Measurements from ENCODE around the gene VIPR1. TPM values are rescaled to one million over a fixed set of nuclear protein-coding genes. Genes with fewer than 3 reads are reported as not detected.

Gene VIPR1
- total RNA-seq, 5 donors from 2014 or later (not counting 1 experiment from before 2014, with no cell fraction given) = 68.0 to 92.4 (median 76.1) TPM

GRCh38 chr3:42507252-42507651 is 4.8 kb downstream of the VIPR1 start:
- H3K36me3 ChIP-seq (ENCODE audit: control insufficient read depth in 2 of 2, extremely low read depth in 1 of 2, insufficient read depth in 1 of 2, low read length in 1 of 2) = peaks cover 0 to under 1% of the 10 kb centered on the region in 2 donors
- WGBS (ENCODE audit: insufficient coverage) = 44% methylated on average over 5 of the region's 7 CpGs
- no peaks in the 10 kb centered on the region for H3K9me3 ChIP-seq
- Mint-ChIP-seq H3K4me3 (peak overlapping the region in 2 of 3 donors; percentile 14 to 67), H3K9me3 (no peaks in the 10 kb centered on the region), H3K36me3 (peaks cover 5% of the 10 kb centered on the region), H3K27ac (peak overlapping the region; percentile 81 to 91), H3K4me1 (peaks cover 68 to 90% (median 81%) of the 10 kb centered on the region in 3 donors), H3K27me3 (no peaks in the 10 kb centered on the region)
- peaks cover 25 to 75% of the 10 kb centered on the region in 2 experiments for H3K4me1 ChIP-seq (ENCODE audit: control insufficient read depth in 1 of 2, extremely low read depth in 1 of 2, insufficient read depth in 2 of 2, low read length in 2 of 2)
- peaks cover 0 to 7% of the 10 kb centered on the region in 2 experiments for H3K27me3 ChIP-seq (replicated peaks in 1 of 2; ENCODE audit: control insufficient read depth in 2 of 2, extremely low read depth in 1 of 2, insufficient read depth in 2 of 2, low read length in 1 of 2)
- peak overlapping the region in 1 of 2 donors; percentile 1 for H3K4me3 ChIP-seq (ENCODE audit: control insufficient read depth in 1 of 2, extremely low read depth in 1 of 2, low read length in 1 of 2)
- DNase-seq (peak in 2 of 35 experiments; percentile 12 to 23), ATAC-seq (replicated peaks in 1 of 4) (peak in 1 of 4 experiments; percentile 7)
- ChIA-PET POLR2A (interaction anchor here (0.6 kb wide), 3 partner anchors 15 to 83 kb away, joined by 3 to 4 read pairs (median 3); partner anchors contain the start of gene SS18L2 (in 1 of the 2)), CTCF (interaction anchor here in 1 of 2 donors (0.6 to 1.3 kb wide), 3 partner anchors 13 to 29 kb away, joined by 3 to 5 read pairs (median 3); no protein-coding TSS in a partner anchor)
- H3K27ac ChIP-seq (ENCODE audit: low read length) = peak overlapping the region; percentile 18

GRCh38 chr3:42507761-42508335 is 5.4 kb downstream of the VIPR1 start:
- peak overlapping the region in 2 of 3 donors; percentile 13 to 67 for H3K4me3 Mint-ChIP-seq
- H3K4me1 ChIP-seq (ENCODE audit: control insufficient read depth in 1 of 2, extremely low read depth in 1 of 2, insufficient read depth in 2 of 2, low read length in 2 of 2) = peaks cover 25 to 77% of the 10 kb centered on the region in 2 experiments

GRCh38 chr3:42508562-42508961 is 6.1 kb downstream of the VIPR1 start:
- no peaks in the 10 kb centered on the region for H3K27me3 Mint-ChIP-seq
- DNase-seq (peak in 1 of 35 experiments; percentile 5), ATAC-seq (replicated peaks in 1 of 4) (no peak)
- H3K27ac Mint-ChIP-seq = peak overlapping the region in 1 of 2 donors; percentile 49
- no CpG with 5 or more reads among the region's 4 CpGs for WGBS (ENCODE audit: insufficient coverage)
- Histone ChIP-seq H3K4me1 (ENCODE audit: control insufficient read depth in 1 of 2, extremely low read depth in 1 of 2, insufficient read depth in 2 of 2, low read length in 2 of 2) (peaks cover 21 to 71% of the 10 kb centered on the region in 2 experiments), H3K4me3 (ENCODE audit: control insufficient read depth in 1 of 2, extremely low read depth in 1 of 2, low read length in 1 of 2) (no peak overlapping the region), H3K27me3 (replicated peaks in 1 of 2; ENCODE audit: control insufficient read depth in 2 of 2, extremely low read depth in 1 of 2, insufficient read depth in 2 of 2, low read length in 1 of 2) (peaks cover 0 to 7% of the 10 kb centered on the region in 2 experiments), H3K36me3 (ENCODE audit: control insufficient read depth in 2 of 2, extremely low read depth in 1 of 2, insufficient read depth in 1 of 2, low read length in 1 of 2) (peaks cover 0 to 9% of the 10 kb centered on the region in 2 donors), H3K27ac (ENCODE audit: low read length) (no peak overlapping the region), H3K9me3 (no peaks in the 10 kb centered on the region)
- POLR2A ChIA-PET = no interaction called here
- CTCF ChIA-PET = interaction anchor here in 1 of 2 donors (1.2 to 1.3 kb wide), 2 partner anchors 25 to 28 kb away, joined by 3 read pairs; no protein-coding TSS in a partner anchor
- H3K36me3 Mint-ChIP-seq = peaks cover 11% of the 10 kb centered on the region
- no peaks in the 10 kb centered on the region for H3K9me3 Mint-ChIP-seq
- peak overlapping the region in 1 of 3 donors; percentile 56 for H3K4me3 Mint-ChIP-seq
- H3K4me1 Mint-ChIP-seq = peaks cover 61 to 81% (median 73%) of the 10 kb centered on the region in 3 donors

More at GRCh38 chr3:42507761-42508335, 5.4 kb downstream of the VIPR1 start:
- ChIA-PET CTCF (interaction anchor here in 1 of 2 donors (0.6 to 1.3 kb wide), 3 partner anchors 14 to 29 kb away, joined by 3 to 5 read pairs (median 3); no protein-coding TSS in a partner anchor), POLR2A (interaction anchor here (0.6 kb wide), 3 partner anchors 15 to 83 kb away, joined by 3 to 4 read pairs (median 3); partner anchors contain the start of gene SS18L2 (in 1 of the 2))
- DNase-seq (peak in 1 of 35 experiments; percentile 21), ATAC-seq (replicated peaks in 1 of 4) (no peak)
- peaks cover 5% of the 10 kb centered on the region for H3K36me3 Mint-ChIP-seq
- Histone ChIP-seq H3K27ac (ENCODE audit: low read length) (peak overlapping the region; percentile 18), H3K27me3 (replicated peaks in 1 of 2; ENCODE audit: control insufficient read depth in 2 of 2, extremely low read depth in 1 of 2, insufficient read depth in 2 of 2, low read length in 1 of 2) (peaks cover 0 to 7% of the 10 kb centered on the region in 2 experiments), H3K4me3 (ENCODE audit: control insufficient read depth in 1 of 2, extremely low read depth in 1 of 2, low read length in 1 of 2) (no peak overlapping the region), H3K9me3 (no peaks in the 10 kb centered on the region), H3K36me3 (ENCODE audit: control insufficient read depth in 2 of 2, extremely low read depth in 1 of 2, insufficient read depth in 1 of 2, low read length in 1 of 2) (peaks cover 0 to 6% of the 10 kb centered on the region in 2 donors)
- peak overlapping the region; percentile 81 to 91 for H3K27ac Mint-ChIP-seq
- H3K27me3 Mint-ChIP-seq = no peaks in the 10 kb centered on the region
- peaks cover 68 to 88% (median 80%) of the 10 kb centered on the region in 3 donors for H3K4me1 Mint-ChIP-seq
- H3K9me3 Mint-ChIP-seq = no peaks in the 10 kb centered on the region
- 25% methylated on average over 2 of the region's 6 CpGs for WGBS (ENCODE audit: insufficient coverage)

- Histone ChIP-seq H3K36me3 (ENCODE audit: control insufficient read depth in 2 of 2, extremely low read depth in 1 of 2, insufficient read depth in 1 of 2, low read length in 1 of 2) (peaks cover 2 to 14% of the 10 kb centered on the region in 2 donors), H3K9me3 (no peaks in the 10 kb centered on the region), H3K27me3 (replicated peaks in 1 of 2; ENCODE audit: control insufficient read depth in 2 of 2, extremely low read depth in 1 of 2, insufficient read depth in 2 of 2, low read length in 1 of 2) (peaks cover 0 to 7% of the 10 kb centered on the region in 2 experiments), H3K4me3 (ENCODE audit: control insufficient read depth in 1 of 2, extremely low read depth in 1 of 2, low read length in 1 of 2) (no peak overlapping the region), H3K4me1 (ENCODE audit: control insufficient read depth in 1 of 2, extremely low read depth in 1 of 2, insufficient read depth in 2 of 2, low read length in 2 of 2) (peaks cover 19 to 65% of the 10 kb centered on the region in 2 experiments), H3K27ac (ENCODE audit: low read length) (no peak overlapping the region)
- Mint-ChIP-seq H3K4me1 (peaks cover 55 to 75% (median 70%) of the 10 kb centered on the region in 3 donors), H3K9me3 (no peaks in the 10 kb centered on the region), H3K27ac (no peak overlapping the region), H3K27me3 (no peaks in the 10 kb centered on the region), H3K36me3 (peaks cover 13% of the 10 kb centered on the region), H3K4me3 (peak overlapping the region in 1 of 3 donors; percentile 56)
- ATAC-seq (replicated peaks in 1 of 4) (no peak), DNase-seq (no peak)
- CTCF ChIA-PET = interaction anchor here in 1 of 2 donors (1.2 kb wide), 1 partner anchor 24 kb away, joined by 3 read pairs; no protein-coding TSS in a partner anchor
- 66% methylated on average over 2 of the region's 3 CpGs for WGBS (ENCODE audit: insufficient coverage)
- POLR2A ChIA-PET = no interaction called here
Observed at GRCh38 chr3:42509111-42509510, 6.7 kb downstream of the VIPR1 start.

- Mint-ChIP-seq H3K27me3 (no peaks in the 10 kb centered on the region), H3K27ac (no peak overlapping the region), H3K9me3 (no peaks in the 10 kb centered on the region), H3K4me1 (peaks cover 53 to 65% (median 63%) of the 10 kb centered on the region in 3 donors), H3K36me3 (peaks cover 20% of the 10 kb centered on the region), H3K4me3 (no peak overlapping the region)
- peaks cover 0 to 7% of the 10 kb centered on the region in 2 experiments for H3K27me3 ChIP-seq (replicated peaks in 1 of 2; ENCODE audit: control insufficient read depth in 2 of 2, extremely low read depth in 1 of 2, insufficient read depth in 2 of 2, low read length in 1 of 2)
- POLR2A ChIA-PET = interaction anchor here in 1 of 2 donors (1.1 kb wide), 1 partner anchor 8 kb away, joined by 3 read pairs; the partner anchor contains the start of gene VIPR1
- H3K36me3 ChIP-seq (ENCODE audit: control insufficient read depth in 2 of 2, extremely low read depth in 1 of 2, insufficient read depth in 1 of 2, low read length in 1 of 2) = peaks cover 14 to 15% of the 10 kb centered on the region in 2 donors
- DNase-seq (no peak), ATAC-seq (replicated peaks in 1 of 4) (no peak)
- 98% methylated on average over 4 of the region's 4 CpGs for WGBS (ENCODE audit: insufficient coverage)
- no peak overlapping the region for H3K4me3 ChIP-seq (ENCODE audit: control insufficient read depth in 1 of 2, extremely low read depth in 1 of 2, low read length in 1 of 2)
- peaks cover 19 to 56% of the 10 kb centered on the region in 2 experiments for H3K4me1 ChIP-seq (ENCODE audit: control insufficient read depth in 1 of 2, extremely low read depth in 1 of 2, insufficient read depth in 2 of 2, low read length in 2 of 2)
- H3K27ac ChIP-seq (ENCODE audit: low read length) = no peak overlapping the region
- no peaks in the 10 kb centered on the region for H3K9me3 ChIP-seq
- CTCF ChIA-PET = interaction anchor here in 1 of 2 donors (2.0 kb wide), 1 partner anchor 8 kb away, joined by 7 read pairs; the partner anchor contains the start of gene VIPR1
Observed at GRCh38 chr3:42510325-42510724, 7.9 kb downstream of the VIPR1 start.

- Mint-ChIP-seq H3K36me3 (peaks cover 24% of the 10 kb centered on the region), H3K27me3 (no peaks in the 10 kb centered on the region), H3K27ac (no peak overlapping the region), H3K4me3 (no peak overlapping the region), H3K9me3 (no peaks in the 10 kb centered on the region), H3K4me1 (peaks cover 54 to 63% (median 62%) of the 10 kb centered on the region in 3 donors)
- DNase-seq (no peak), ATAC-seq (replicated peaks in 1 of 4) (no peak)
- CTCF ChIA-PET = interaction anchor here in 1 of 2 donors (2.0 kb wide), 1 partner anchor 9 kb away, joined by 7 read pairs; the partner anchor contains the start of gene VIPR1
- peaks cover 15 to 17% of the 10 kb centered on the region in 2 donors for H3K36me3 ChIP-seq (ENCODE audit: control insufficient read depth in 2 of 2, extremely low read depth in 1 of 2, insufficient read depth in 1 of 2, low read length in 1 of 2)
- POLR2A ChIA-PET = interaction anchor here in 1 of 2 donors (1.1 kb wide), 1 partner anchor 9 kb away, joined by 3 read pairs; the partner anchor contains the start of gene VIPR1
- no peak overlapping the region for H3K27ac ChIP-seq (ENCODE audit: low read length)
- H3K4me1 ChIP-seq (ENCODE audit: control insufficient read depth in 1 of 2, extremely low read depth in 1 of 2, insufficient read depth in 2 of 2, low read length in 2 of 2) = peaks cover 19 to 54% of the 10 kb centered on the region in 2 experiments
- no peak overlapping the region for H3K4me3 ChIP-seq (ENCODE audit: control insufficient read depth in 1 of 2, extremely low read depth in 1 of 2, low read length in 1 of 2)
- H3K27me3 ChIP-seq (replicated peaks in 1 of 2; ENCODE audit: control insufficient read depth in 2 of 2, extremely low read depth in 1 of 2, insufficient read depth in 2 of 2, low read length in 1 of 2) = peaks cover 0 to 7% of the 10 kb centered on the region in 2 experiments
- WGBS (ENCODE audit: insufficient coverage) = 80% methylated on average over 1 of the region's 1 CpG
- H3K9me3 ChIP-seq = no peaks in the 10 kb centered on the region
Observed at GRCh38 chr3:42511201-42511600, 8.8 kb downstream of the VIPR1 start.
